ENCODE results near the gene SNAPC2. TPM values are rescaled to one million over a fixed set of nuclear protein-coding genes. Genes with fewer than 3 reads are reported as not detected.

Gene SNAPC2
- total RNA-seq, 1 donor from 2014 or later: 17.4 TPM

GRCh38 chr19:7921302-7921966 lies 1.3 kb downstream of the SNAPC2 start:
- peaks cover 79% of the 10 kb centered on the region for H3K4me1 ChIP-seq
- TF ChIP-seq POLR2A (IDR thresholded peaks at IDR 0.05) (no peak), POLR2AphosphoS5 (IDR thresholded peaks at IDR 0.05; ENCODE audit: insufficient read depth in 1 of 2, low read depth in 1 of 2) (no peak), CTCF (IDR thresholded peaks at IDR 0.05) (no peak)

GRCh38 chr19:7921967-7922835 lies 2.1 kb downstream of the SNAPC2 start:
- peak overlapping the region; percentile 89 for H3K27ac ChIP-seq
- TF ChIP-seq CTCF (IDR thresholded peaks at IDR 0.05) (no peak), POLR2A (IDR thresholded peaks at IDR 0.05) (no peak), POLR2AphosphoS5 (IDR thresholded peaks at IDR 0.05; ENCODE audit: insufficient read depth in 1 of 2, low read depth in 1 of 2) (no peak)
- peak overlapping the region; percentile 51 to 71 for H3K4me3 ChIP-seq
- peaks cover 81% of the 10 kb centered on the region for H3K4me1 ChIP-seq
- intact Hi-C loops (cut with DNase I): no loop called here
- H3K9me3 ChIP-seq: no peaks in the 10 kb centered on the region
- no peaks in the 10 kb centered on the region for H3K27me3 ChIP-seq
- DNase-seq (ENCODE audit: extremely low spot score in 2 of 2): no peak
- peaks cover 0 to 20% of the 10 kb centered on the region in 2 donors for H3K36me3 ChIP-seq

More at GRCh38 chr19:7921302-7921966, 1.3 kb downstream of the SNAPC2 start:
- H3K27me3 ChIP-seq: no peaks in the 10 kb centered on the region
- H3K36me3 ChIP-seq: peaks cover 0 to 20% of the 10 kb centered on the region in 2 donors
- peak overlapping the region; percentile 89 for H3K27ac ChIP-seq
- no peak for DNase-seq (ENCODE audit: extremely low spot score in 2 of 2)
- peak overlapping the region; percentile 51 to 71 for H3K4me3 ChIP-seq
- intact Hi-C loops (cut with DNase I): no loop called here
- H3K9me3 ChIP-seq: no peaks in the 10 kb centered on the region

- TF ChIP-seq POLR2A (IDR thresholded peaks at IDR 0.05) (no peak), POLR2AphosphoS5 (IDR thresholded peaks at IDR 0.05; ENCODE audit: insufficient read depth in 1 of 2, low read depth in 1 of 2) (no peak), CTCF (IDR thresholded peaks at IDR 0.05) (no peak)
- H3K36me3 ChIP-seq: peaks cover 0 to 20% of the 10 kb centered on the region in 2 donors
- H3K27me3 ChIP-seq: no peaks in the 10 kb centered on the region
- H3K4me1 ChIP-seq: peaks cover 81% of the 10 kb centered on the region
- DNase-seq (ENCODE audit: extremely low spot score in 2 of 2): no peak
- H3K27ac ChIP-seq: peak overlapping the region; percentile 89
- intact Hi-C loops (cut with DNase I): no loop called here
- H3K4me3 ChIP-seq: no peak overlapping the region
- H3K9me3 ChIP-seq: no peaks in the 10 kb centered on the region
Measured at GRCh38 chr19:7922836-7923195, 2.7 kb downstream of the SNAPC2 start.

GRCh38 chr19:7923295-7924191 lies 3.4 kb downstream of the SNAPC2 start:
- intact Hi-C loops (cut with DNase I): no loop called here
- H3K4me1 ChIP-seq: peaks cover 81% of the 10 kb centered on the region
- DNase-seq (ENCODE audit: extremely low spot score in 2 of 2): no peak
- peak overlapping the region; percentile 89 for H3K27ac ChIP-seq
- peak in 1 of 2 donors; percentile 49 for TF ChIP-seq POLR2AphosphoS5 (IDR thresholded peaks at IDR 0.05; ENCODE audit: insufficient read depth in 1 of 2, low read depth in 1 of 2)
- TF ChIP-seq POLR2A (IDR thresholded peaks at IDR 0.05): no peak
- TF ChIP-seq CTCF (IDR thresholded peaks at IDR 0.05): no peak
- peaks cover 0 to 20% of the 10 kb centered on the region in 2 donors for H3K36me3 ChIP-seq
- peak overlapping the region; percentile 45 to 76 for H3K4me3 ChIP-seq
- no peaks in the 10 kb centered on the region for H3K27me3 ChIP-seq
- no peaks in the 10 kb centered on the region for H3K9me3 ChIP-seq
